NCI-H1417 treated with DMSO at 0.1 percent for 48 hours (cell line): ENCODE data around the gene ITIH5.

Experiments used
- DNase-seq: peaks from one replicate; lab custom pipeline; 2025; lab: John Stamatoyannopoulos, UW

ITIH5 gene

DNA sequence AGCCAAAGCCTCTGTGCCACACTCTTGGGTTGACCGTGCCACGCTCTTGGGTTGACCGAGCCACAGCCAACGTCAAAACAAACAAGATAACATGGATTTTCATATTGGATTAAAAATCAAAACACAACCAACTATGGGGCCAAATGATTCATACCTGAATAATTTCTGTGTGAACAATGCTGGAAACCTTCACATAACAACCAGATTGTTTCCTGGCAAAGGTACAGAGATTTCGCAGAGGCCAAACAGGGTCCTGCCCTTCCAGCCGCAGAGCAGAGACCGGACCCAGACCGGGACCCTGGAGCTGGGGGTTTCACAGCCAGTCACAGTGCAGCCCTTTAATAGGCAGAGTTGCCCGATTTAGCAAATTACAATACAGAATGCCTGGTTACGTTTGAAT, 40.5 kb downstream of the ITIH5 start:
- no peak for DNase-seq

DNA sequence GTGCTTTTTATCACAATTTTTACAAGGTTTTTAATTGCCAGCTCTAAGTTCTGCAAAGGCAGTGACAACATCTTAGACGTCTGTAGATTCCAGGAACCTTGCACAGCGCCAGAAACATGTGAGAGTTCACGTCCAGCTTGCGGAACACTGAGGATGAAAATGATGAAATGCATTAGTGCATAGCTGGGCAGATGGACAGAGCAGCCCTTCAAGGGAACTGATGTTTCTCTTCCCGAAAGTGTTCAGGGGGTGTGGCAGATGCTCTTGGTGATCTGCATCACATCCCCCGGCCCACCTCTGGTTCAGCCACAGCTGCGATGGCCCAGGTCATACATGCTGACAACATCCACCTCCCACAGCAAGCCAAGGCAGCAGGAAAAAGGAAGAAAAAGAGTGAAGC, 40.9 kb downstream of the ITIH5 start:
- no peak for DNase-seq

DNA sequence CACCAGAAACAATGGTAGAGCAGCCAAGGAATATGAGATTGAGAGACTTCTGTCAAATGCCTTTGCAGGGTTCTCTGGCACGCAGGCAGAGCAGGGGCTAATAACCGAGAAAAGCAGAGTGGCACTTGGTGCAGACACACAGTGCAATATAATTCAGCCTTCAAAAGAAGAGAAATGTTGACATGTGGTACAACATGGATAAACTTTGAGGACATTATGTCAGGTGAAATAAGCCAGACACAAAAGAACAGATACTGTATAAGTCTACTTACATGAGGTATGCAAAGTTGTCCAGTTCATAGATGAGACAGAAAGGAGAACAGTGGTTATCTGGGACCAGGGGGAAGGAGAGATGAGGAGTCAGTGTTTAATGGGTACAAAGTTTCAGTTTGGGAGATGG, 41.8 kb downstream of the ITIH5 start:
- no peak for DNase-seq

DNA sequence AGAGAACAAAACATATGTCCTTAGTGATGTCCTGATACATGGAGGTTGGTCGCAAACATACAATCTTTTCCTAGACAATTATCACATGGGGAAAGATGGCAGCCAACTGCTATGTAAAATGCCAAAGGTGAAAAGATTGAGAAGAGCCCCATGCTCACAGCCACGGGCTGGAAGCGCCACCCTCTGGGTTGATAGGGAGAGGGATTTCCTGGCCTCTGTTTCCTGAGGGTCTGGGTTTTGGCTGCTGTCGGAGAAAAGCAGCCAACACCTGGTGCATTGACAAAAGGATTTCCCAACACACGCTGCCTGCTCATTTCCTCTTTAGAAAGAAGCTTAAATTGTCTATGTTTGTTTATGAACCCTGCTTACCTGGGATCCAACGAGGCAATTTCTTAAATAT, 43.8 kb downstream of the ITIH5 start:
- no peak for DNase-seq

DNA sequence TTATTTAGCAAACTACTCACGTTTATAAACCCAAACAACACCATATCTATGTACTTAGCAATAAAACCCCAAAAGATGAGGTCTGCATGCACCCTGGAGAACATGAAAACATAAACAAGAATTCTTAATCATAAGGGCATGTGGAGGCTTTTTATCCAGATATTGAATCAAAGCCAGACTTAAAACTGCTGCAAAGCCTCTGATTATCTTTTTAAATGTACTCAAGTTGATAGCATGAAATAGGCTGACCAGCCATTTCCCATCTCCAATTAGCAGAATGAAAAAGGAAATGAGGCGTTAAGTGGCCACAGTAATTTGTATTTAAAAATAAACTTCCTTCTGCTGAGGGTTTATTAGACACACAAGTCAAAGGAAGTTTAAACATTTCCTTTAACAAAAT, 48.3 kb downstream of the ITIH5 start:
- DNase-seq: no peak

DNA sequence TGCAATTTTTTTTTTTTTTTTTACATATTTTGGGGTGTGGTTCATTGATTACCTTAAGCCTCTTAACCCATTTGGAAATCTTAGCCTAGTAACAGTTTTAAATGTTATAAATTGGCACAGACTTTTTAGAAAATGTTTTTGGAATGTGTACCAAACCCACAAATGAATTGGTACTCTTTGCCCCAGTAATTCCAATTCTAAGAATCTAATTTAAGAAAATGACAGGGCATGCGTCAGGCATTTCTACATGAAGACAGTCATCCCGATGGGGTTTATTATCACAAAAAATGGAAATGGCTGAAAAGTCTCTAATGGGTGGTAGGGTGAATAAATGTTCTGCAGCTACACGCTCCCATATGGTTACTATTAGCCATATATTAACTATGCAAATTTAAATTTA, 54.9 kb downstream of the ITIH5 start:
- no peak for DNase-seq

DNA sequence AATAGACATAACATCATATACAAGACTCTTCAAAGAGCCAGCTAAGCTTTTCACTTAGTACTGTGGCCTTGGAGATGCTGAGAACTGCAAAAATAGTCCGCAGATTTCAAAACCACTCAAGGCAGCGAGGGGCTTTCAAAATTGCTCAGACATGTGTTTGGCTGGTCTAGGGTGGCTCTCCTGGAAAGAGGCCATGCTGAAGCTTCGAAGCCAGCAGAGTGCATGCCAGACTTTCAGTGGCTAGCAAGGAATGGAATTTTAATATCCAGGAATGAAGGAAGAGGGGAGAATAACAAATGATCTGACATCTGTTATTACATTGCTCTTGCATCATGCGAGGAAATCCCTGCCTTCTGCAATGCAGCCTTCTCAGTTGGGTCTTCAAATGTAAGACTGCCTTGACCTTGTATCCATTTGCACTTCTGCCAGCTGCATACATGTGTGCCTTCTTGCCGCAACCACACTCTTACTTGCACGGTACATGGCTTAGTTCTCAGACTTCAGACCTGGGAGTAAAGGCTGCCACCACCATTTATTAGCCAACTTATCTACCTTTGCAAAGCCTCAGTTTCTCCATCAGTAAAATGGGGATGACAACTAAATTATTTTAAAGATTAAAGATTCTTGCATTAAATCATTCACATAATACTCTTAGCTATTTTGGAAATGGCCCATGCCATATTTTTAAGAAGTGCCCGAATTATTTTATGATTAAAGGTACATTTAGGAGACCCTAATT, 55.9 kb downstream of the ITIH5 start:
- no peak for DNase-seq

DNA sequence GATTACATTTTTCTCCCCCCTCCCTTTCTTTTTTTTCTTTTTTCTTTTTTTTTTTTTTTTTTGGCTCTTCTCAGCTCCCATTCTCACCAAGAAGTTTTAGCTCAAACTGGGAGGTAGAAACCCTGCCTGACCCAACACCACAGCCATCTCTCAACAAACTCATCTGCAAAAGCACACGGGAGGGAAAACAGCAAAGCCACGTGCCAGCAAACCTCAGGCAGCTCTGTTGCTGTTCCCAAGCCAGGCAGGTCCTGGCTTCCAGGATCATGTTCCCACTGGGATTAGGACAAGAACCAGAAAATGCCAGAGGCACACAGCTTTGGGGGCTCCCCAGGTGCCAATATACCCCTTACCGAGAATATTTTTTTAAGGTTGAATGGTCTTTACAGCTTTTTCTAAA, 56.7 kb downstream of the ITIH5 start:
- DNase-seq: no peak

DNA sequence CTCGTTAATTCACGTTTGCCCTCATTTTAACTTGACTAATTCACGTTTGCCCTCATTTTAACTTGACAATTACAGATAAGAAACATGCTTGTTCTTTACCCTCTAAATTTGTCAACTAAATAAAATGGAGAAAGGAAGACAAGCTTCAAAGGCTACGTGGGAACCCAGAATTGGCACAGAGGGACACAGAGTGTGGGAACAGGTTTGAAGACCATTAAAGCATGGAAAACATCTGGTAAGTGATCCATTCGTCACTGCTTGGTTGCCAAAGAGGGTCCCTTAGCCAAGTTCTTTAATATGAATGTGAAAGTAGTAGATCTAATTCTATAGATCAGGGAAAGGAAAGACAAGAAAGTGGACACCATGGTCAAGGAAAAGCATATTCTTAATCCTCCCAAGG, 57.2 kb downstream of the ITIH5 start:
- no peak for DNase-seq

DNA sequence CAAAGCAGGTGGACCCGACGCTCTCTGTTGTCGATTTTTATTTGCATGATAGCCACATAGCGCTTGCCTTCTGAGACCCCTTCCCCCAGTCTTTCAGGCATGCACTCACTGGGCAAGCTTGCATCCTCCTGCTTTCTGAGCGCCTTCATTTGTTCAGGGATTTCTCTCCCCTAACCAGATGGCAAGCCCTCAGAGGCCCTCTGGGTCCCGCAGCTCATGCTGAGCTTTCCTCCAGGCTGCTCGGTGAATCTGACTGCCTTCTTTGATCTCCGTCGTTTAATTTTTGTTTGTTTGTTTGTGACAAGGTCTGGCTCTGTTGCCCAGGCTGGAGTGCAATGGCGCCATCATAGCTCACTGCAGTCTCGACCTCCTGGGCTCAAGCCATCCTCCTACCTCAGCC, 58.8 kb downstream of the ITIH5 start:
- DNase-seq: no peak

DNA sequence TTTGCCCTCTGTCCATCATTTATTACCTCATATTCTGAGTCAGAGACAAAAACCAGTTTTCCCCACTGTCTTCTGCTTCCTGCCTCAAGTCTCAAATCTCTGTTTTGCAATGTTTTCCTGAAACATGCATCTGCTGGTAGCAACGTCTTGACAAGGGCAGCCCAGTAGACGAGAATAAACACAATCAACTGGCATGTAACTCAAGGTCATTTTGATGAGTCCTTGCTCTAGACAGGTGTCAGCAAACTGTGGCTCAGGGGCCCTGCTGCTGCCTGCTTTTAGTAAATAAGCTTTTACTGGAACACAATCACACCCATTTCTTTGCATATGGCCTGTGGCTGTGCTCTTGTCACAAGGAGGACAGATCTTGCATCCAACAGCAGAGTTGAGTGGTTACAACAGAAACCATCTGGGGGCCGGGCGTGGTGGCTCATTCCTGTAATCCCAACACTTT, 59.8 kb downstream of the ITIH5 start:
- no peak for DNase-seq

DNA sequence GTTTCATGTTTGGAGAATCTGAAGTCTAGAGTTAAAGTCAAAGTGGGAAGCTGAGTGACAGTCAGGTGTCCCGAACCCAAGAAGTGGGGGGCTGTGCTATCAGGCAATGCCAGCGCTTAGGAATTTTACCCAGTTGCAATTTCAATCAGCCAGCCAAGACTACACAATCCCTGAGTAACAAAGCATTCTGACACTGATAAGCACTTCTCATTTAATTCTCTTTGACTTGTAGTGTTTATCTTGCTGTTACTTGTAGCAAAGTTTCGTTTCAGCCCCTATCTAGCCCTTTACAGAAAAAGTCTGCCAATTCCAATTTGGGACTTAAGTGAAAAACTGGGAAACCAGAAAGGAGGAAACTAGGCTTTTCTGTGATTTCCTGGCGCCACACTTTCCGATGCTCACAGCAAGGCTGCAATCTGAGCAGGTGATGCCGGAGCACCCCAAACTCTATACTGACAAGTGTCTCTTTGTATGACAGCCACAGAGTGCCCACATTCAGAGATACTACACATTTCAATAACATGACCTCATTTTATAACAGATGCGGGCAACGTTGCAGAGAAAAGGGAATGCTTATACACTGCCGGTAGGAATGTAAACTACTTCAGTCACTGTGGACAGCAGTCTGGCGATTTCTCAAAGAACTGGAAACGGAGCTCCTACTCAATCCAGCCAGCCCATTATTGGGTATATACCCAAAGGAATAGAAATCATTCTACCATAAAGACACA, 61.0 kb downstream of the ITIH5 start:
- DNase-seq: no peak

DNA sequence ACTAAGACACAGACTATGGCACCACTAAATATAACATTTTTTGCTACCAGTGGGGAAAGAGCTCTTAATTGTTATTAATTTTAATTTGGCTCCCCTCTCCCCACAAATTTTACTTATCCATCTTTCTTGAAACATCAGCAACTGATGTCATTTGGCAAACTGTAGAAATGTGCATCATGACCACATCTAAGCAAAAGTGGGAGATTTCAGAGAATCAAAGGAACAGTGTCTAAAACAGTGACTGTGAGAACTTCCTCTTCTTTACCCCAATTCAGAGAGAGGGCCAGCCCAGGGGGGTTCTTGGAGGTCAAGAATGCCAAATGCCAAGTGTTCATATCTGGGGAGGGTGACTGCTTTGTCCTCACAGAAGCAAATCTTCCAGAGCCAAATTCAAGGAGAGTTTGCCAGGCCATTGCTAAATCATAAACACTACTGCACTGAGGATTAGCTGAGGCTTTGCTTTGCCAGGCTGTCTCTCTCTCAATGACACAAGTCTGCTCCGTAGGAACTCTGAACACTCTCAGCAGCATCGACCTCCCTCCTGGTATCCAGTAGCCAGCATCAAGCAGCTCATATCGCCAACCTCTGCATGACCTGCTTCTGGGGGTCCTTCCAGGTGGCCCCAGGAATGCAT, 65.6 kb downstream of the ITIH5 start:
- DNase-seq: no peak

DNA sequence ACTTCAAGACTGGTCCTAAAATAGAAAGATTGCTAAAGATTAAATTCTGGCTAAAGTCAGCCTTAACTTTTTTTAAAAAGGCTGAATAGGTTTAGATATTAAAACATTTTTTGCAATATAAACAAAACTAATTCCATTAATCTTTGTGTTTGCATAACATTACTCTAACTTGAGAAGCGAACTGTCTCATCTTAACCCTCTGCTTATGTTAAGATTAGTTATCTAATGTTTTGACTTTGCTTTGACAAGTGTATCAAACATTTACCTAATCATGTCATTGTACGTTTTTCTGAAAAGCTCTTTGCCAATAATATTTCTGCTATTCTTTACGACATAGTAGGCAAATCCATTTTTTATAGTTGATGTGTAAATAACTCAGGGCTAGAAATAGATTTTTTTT, 68.0 kb downstream of the ITIH5 start:
- no peak for DNase-seq

DNA sequence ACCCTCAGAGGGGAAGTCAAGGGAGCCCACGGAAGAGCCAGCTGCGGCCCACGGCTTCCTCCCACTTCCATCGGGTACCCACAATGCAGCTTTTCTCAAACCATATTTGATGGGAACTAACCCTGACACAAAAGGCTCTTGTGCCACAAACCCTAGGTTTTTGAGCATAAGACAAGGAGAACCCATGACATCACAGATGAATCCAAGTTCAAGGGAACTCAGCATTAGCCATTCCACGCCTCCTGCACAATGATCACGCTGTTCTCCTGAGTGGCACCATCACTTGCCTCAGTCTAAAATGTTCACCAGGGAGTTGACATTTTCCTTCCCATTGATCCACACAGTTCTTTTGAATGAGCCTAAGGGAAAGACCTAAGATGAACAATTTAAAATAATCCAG, 70.4 kb downstream of the ITIH5 start:
- no peak for DNase-seq

DNA sequence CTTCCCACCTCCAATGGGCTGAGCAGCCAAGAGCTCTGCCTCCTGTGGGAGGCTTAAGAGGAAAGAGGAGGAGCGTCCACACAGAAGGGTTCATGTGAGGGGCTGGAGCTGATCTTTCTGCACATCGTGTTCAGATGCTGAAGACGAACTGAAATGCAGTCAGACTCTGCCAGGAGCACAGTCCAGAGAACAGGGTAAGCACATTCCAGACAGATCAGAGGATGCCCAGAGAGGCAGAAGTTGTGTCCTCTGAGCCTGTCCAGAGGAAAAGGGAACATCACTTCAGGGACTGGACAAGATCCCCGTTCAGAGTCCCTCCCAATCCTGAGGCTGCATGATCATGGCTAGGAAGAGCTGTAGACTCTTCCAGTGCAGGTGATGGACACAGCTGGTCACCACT, 72.9 kb downstream of the ITIH5 start:
- no peak for DNase-seq

DNA sequence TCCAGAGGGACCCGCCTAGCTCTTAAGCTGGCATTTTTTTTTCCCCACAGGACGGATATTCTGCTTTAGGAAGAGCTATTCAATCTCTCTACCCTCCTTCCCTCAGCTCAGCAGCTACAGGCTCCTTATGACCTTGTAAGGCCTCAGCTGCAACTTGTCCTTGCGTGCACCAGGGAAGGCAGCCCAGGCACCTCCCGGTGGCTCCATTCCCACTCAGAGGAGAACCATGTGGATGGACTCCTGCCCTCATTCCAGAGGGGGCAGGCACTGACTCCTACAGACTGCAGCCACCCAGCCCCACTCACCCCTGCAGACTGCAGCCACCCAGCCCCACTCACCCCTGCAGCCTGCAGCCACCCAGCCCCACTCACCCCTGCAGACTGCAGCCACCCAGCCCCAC, 73.7 kb downstream of the ITIH5 start:
- no peak for DNase-seq

DNA sequence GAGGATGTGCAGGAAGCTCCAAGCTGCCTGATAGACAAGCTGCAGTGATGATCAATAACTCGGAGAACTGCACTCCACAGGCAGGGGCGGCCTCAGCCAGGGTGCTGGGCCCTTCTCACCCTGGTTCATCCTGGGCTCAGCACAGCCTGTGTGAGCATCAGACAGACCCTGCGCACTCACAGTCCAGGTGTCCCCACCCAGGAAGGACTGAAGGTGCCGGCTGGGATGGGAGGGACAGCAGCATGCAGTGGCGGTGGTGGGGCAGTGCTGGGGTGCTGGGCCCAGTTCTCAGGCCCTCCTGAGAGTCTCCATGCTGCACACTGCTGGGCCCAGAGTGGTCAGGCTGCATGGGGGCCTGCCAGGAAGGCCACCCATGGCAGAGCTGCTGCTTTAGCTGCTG, 74.1 kb downstream of the ITIH5 start:
- DNase-seq: no peak

DNA sequence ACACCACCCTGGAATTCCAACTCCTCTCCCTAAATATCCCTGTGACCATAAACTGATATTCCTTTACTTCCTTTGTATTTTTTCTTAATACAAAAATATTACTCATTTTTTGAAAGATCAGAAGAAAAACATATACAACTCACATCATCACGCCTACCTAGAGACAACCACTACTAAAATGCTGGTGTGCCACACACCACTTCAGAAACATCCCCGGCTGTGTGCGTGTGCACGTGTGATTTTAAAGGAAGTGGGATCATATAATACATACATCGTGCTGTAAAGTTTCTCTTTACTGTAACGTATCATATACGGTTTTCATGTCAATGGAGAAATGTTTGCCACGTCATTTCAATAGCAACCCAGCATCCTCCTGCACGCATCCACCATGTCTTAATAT, 76.5 kb downstream of the ITIH5 start:
- no peak for DNase-seq

DNA sequence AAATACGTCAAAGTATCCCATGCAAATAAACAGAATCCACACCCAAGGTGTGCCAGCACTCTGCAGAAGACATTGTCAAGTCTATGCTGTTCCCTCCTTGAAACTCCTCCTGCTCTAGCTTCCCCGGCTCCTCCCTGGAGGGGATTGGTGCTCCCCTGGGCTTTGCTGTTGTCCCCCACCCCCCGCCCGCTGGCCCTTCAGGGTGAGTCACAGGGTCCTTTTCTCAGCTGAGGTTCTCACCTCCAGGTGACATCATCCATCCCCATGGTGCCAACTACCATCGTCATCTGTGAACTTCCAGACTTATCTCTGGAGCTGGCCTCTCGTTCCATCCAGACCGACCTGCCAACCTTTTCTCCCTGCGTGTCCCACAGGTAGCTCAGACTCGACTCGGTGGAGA, 77.0 kb downstream of the ITIH5 start:
- DNase-seq: no peak

DNA sequence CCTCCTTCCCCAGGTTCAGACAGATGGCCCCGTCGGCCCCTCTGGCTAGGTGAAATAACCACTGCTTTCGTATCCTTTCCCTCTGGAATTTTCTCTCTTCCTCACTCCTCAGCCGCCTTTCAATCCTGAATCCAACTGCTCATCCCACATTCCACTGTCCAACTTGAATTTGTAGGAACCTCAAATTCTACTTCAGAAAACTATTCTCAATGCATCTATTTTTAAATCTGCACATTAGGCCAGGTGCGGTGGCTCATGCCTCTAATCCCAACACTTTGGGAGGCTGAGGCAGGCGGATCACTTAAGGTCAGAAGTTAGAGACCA, 78.9 kb downstream of the ITIH5 start:
- DNase-seq: no peak

DNA sequence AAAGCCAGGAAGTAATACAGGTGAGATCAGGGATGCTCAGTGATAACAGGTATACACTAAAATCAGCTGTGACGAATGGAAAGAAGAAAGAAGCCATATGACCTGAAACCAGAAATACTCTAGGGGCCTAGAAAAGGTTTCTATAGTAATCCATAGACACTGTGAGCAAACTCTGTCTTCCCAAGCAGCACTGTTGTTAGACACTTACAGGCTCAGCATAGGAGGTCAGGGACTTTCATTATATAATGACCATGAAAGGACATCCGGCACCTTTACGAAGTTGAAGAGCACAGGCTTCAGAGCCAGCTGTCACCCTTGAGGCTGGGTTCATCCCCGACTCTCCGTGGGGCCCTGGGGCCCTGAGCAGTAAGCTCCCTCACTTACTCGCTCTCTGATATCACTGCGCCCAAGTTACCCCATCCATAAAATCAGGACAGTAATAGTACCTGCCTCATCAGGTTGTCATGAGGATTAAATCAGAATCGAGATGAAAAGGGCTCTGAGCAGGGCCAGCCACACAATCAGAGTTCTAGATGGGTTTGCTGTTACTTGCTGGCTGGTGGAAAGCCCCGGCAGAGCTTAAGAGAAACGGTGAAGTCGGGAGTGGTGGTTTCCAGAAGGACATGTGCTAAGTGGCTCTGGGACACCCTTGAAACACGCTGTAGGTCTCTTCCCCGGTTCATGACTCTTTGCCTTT, 79.5 kb downstream of the ITIH5 start:
- no peak for DNase-seq

DNA sequence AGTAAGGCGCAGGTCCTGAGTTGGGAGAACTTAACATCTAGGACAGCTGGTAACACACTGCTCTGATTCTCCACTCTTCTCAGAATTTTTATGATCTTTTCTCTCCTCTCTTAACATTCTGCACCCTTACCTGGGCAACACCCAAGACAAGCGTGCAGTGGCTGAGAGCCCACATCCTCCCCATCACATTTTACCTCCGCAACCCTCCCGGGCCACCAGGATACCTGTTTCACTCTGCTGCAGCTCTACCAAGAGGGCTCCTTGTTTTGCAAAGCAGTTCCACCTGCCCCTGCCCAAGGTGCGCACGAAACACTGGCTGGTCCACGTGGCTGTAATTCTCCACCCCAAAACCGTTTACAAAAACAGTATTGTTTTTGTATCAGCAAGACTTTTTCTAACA, 81.5 kb downstream of the ITIH5 start:
- no peak for DNase-seq
